Liver (tissue), 3 donors: ENCODE measurements around the gene BORCS8.

Experiments
- ATF3 ChIP-seq: IDR thresholded peaks from 2 replicates; pipeline ENCODE4 v1.6.1; 2016; ENCODE audit warnings: antibody characterized with exemption
- CTCF ChIP-seq: fragments of 150-350 bp; IDR thresholded peaks from 2 replicates; pipeline ENCODE4 v1.5.1; 2017; ENCODE audit warnings: improper control_type of control experiment, low read depth, low read length; ENCODE audit not compliant: missing input control
- EGR1 ChIP-seq, 2 donors: IDR thresholded peaks; 2 replicates each; pipeline ENCODE4 v1.6.1; 2016 to 2018; ENCODE audit warnings: antibody characterized with exemption in 2 of 2, low read depth in 2 of 2
- FOXA1 ChIP-seq: IDR thresholded peaks from 2 replicates; pipeline ENCODE4 v1.6.1; 2016; ENCODE audit warnings: antibody characterized with exemption
- FOXA2 ChIP-seq: IDR thresholded peaks from 2 replicates; pipeline ENCODE4 v1.6.1; 2016; ENCODE audit warnings: antibody characterized with exemption
- GABPA ChIP-seq, 2 donors: IDR thresholded peaks in 1 of 2; conservative IDR thresholded peaks in 1 of 2; 2 replicates each; pipeline ENCODE4 v1.6.1; 2016; ENCODE audit warnings: antibody characterized with exemption in 2 of 2, mild to moderate bottlenecking in 1 of 2, moderate library complexity in 1 of 2
- MAX ChIP-seq: IDR thresholded peaks from 2 replicates; pipeline ENCODE4 v1.6.1; 2016; ENCODE audit warnings: antibody characterized with exemption
- RAD21 ChIP-seq, 2 donors: IDR thresholded peaks; 2 replicates each; pipeline ENCODE4 v1.6.1; 2016; ENCODE audit warnings: antibody characterized with exemption in 2 of 2, mild to moderate bottlenecking in 2 of 2
- REST ChIP-seq: IDR thresholded peaks from 2 replicates; pipeline ENCODE4 v1.6.1; 2016; ENCODE audit warnings: antibody characterized with exemption, mild to moderate bottlenecking
- SP1 ChIP-seq: IDR thresholded peaks from 2 replicates; pipeline ENCODE4 v1.6.1; 2018; ENCODE audit warnings: antibody characterized with exemption, mild to moderate bottlenecking
- TAF1 ChIP-seq: conservative IDR thresholded peaks from 2 replicates; pipeline ENCODE4 v1.6.1; 2016; ENCODE audit warnings: antibody characterized with exemption, mild to moderate bottlenecking
- ZBTB33 ChIP-seq: IDR thresholded peaks from 2 replicates; pipeline ENCODE4 v1.6.1; 2016; ENCODE audit warnings: antibody characterized with exemption
- donor health status: healthy.
- donor health status: healthy.

- TF ChIP-seq CTCF (no peak), GABPA (IDR thresholded peaks at IDR 0.05 in 1 of 2, conservative IDR thresholded peaks at IDR 0.05 in 1 of 2) (no peak), SP1 (no peak), ATF3 (no peak), TAF1 (no peak), REST (no peak), FOXA1 (no peak), MAX (no peak), RAD21 (IDR thresholded peaks at IDR 0.05) (no peak), EGR1 (IDR thresholded peaks at IDR 0.05; ENCODE audit: low read depth in 2 of 2) (no peak), FOXA2 (no peak), ZBTB33 (no peak)
These were observed 54.3 kb downstream of the BORCS8 start for GRCh38 chr19:19137556-19138108.
